Central memory CD8-positive, alpha-beta T cell (primary cell): ENCODE data around the gene TRERF1.

Source experiments
- ATAC-seq: fragments of 150-1000 bp; cut with Tn5 transposase; replicated peaks from 2 replicates; pipeline ENCODE4 v1.10.0; 2022; ENCODE audit warnings: mild to moderate bottlenecking, moderate FRiP score, moderate number of reproducible peaks; ENCODE audit not compliant: poor library complexity, severe bottlenecking; ENCODE audit errors: extremely low read depth
- DNase-seq, 2 donors: peaks; one replicate each; pipeline ENCODE4 v3.0.0; 2021; ENCODE audit warnings: low spot score in 2 of 2
- H3K27ac Mint-ChIP-seq: one replicate; pipeline ENCODE4 v1.8.0; 2022; ENCODE audit warnings: low read depth, mild to moderate bottlenecking, moderate library complexity, mixed read lengths
- H3K27me3 Mint-ChIP-seq: one replicate; pipeline ENCODE4 v1.8.0; 2022; ENCODE audit warnings: mixed read lengths
- H3K36me3 Mint-ChIP-seq: one replicate; pipeline ENCODE4 v1.8.0; 2022; ENCODE audit warnings: mild to moderate bottlenecking, moderate library complexity, mixed read lengths; ENCODE audit not compliant: insufficient read depth
- H3K4me1 Mint-ChIP-seq: one replicate; pipeline ENCODE4 v1.8.0; 2022; ENCODE audit warnings: mixed read lengths
- H3K4me3 Mint-ChIP-seq: one replicate; pipeline ENCODE4 v1.8.0; 2022; ENCODE audit warnings: mild to moderate bottlenecking, moderate library complexity, mixed read lengths
- H3K9me3 Mint-ChIP-seq: one replicate; pipeline ENCODE4 v1.8.0; 2022; ENCODE audit warnings: mixed read lengths

The TRERF1 gene

DNA sequence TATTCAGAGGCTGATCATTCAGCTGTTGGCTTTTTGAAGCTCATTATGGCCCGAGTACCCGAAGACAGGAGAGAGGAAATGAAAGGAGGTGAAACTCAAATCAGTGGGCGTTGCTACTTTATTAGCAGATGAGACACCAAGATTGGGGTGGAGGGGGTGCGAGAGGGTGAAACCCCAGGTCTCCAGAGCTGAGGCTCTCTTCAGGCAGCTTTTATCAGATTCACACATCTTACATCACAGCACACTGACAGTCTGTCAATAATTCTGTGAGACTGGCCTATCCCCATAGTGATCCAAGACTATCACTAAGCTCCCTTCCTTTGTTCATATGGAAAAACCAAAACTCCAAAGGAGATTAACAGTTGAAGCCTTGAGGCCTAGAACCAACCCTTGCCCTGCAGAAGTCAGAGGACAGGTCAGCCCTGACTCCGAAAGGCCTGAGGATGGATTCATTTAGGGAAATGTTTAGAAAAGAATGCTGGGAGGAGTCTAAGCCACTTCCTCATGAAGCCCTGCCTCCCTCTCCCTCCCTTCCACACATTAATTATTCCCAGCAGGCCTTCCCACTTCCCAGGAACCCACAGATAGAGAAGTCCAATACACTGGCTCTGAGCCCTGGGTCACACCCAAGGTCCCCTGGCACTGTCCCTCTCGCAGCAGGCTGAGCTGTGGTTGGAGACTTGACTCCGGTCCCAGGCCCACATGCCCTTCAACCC, 23.2 kb downstream of the TRERF1 start:
- H3K36me3 Mint-ChIP-seq: peaks cover 21% of the 10 kb centered on the region
- peak overlapping the region; percentile 75 for H3K4me3 Mint-ChIP-seq
- H3K9me3 Mint-ChIP-seq: no peaks in the 10 kb centered on the region
- DNase-seq (peak in 1 of 2 donors; percentile 66), ATAC-seq (peak; percentile 99)
- H3K27ac Mint-ChIP-seq: peak overlapping the region; percentile 99
- no peaks in the 10 kb centered on the region for H3K27me3 Mint-ChIP-seq
- H3K4me1 Mint-ChIP-seq: peaks cover 58% of the 10 kb centered on the region

DNA sequence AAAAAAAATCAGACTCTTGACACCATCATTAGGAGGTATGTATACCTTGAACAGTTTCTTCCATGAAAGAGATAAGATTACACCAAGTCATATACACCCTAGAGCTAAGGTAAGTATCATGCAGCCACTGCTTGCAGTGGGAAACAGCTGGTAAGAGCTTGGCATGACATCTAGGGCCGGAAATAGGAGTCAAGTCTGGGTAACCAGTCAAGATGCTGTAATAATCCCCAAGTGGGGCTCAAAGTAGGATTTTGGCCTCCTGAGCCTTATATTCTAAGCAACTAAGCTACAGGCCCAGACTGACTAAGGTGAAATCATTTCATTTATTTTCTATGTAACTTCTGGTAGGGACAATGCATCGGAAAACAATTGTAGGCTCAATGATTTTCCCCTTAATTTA, 23.9 kb downstream of the TRERF1 start:
- H3K27ac Mint-ChIP-seq: peak overlapping the region; percentile 99
- H3K4me1 Mint-ChIP-seq: peaks cover 64% of the 10 kb centered on the region
- DNase-seq (no peak), ATAC-seq (peak; percentile 7)
- H3K36me3 Mint-ChIP-seq: peaks cover 21% of the 10 kb centered on the region
- H3K27me3 Mint-ChIP-seq: no peaks in the 10 kb centered on the region
- no peaks in the 10 kb centered on the region for H3K9me3 Mint-ChIP-seq
- peak overlapping the region; percentile 75 for H3K4me3 Mint-ChIP-seq

- Mint-ChIP-seq H3K4me1 (peaks cover 69% of the 10 kb centered on the region), H3K9me3 (no peaks in the 10 kb centered on the region), H3K27me3 (no peaks in the 10 kb centered on the region), H3K4me3 (peak overlapping the region; percentile 21), H3K27ac (peak overlapping the region; percentile 36), H3K36me3 (peaks cover 12% of the 10 kb centered on the region)
- no peak for DNase-seq
- ATAC-seq: no peak
These were observed 25.5 kb downstream of the TRERF1 start for GRCh38 chr6:42426191-42426590.

DNA sequence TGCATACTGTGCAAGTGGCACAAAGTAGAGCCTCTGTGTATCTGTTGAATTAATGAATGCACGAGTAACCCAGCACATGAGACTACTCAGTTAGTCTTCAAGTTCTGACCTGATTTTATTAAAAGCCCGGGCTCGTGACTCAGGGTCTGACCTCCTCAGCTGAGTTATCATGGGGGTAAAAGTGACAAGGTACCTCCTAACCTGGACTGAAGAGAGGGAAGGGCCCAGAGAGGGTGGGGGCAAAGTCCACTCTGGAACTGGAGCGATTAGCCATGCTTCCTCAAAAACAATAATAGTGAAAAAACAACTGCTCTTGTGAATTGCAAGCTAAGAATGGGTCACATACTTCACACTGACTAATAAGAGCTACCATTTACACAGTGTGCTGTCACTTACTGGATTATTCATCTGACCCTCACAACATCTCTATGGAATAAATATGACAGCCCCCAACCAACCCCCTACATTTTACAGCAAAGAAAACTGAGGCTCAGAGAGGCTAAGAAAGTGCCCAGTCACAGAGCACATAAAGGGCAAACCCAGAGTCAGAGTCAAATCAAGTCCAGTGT, 26.7 kb downstream of the TRERF1 start:
- peaks cover 72% of the 10 kb centered on the region for H3K4me1 Mint-ChIP-seq
- DNase-seq (no peak), ATAC-seq (no peak)
- H3K27me3 Mint-ChIP-seq: no peaks in the 10 kb centered on the region
- H3K36me3 Mint-ChIP-seq: peaks cover 11% of the 10 kb centered on the region
- no peaks in the 10 kb centered on the region for H3K9me3 Mint-ChIP-seq
- H3K27ac Mint-ChIP-seq: no peak overlapping the region
- no peak overlapping the region for H3K4me3 Mint-ChIP-seq

DNA sequence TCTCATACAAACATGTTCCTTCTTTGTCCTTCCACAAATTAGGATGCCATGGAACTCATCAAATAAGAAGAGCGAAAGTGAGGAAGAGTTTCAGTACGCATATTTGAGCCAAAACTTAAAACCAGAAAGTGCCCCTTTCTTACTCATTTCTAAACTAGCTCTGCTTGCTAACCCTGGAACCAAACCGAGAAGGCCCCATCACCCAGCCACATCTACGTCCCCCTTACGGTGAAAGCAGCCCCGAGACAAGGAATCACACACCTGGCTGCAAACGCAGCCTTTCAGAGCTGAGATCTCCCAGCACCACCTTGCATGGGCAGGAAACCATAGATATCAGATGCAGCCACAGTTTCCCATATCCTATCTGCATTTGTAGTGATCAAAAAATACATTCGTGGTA, 28.5 kb downstream of the TRERF1 start:
- H3K4me1 Mint-ChIP-seq: peaks cover 72% of the 10 kb centered on the region
- no peaks in the 10 kb centered on the region for H3K9me3 Mint-ChIP-seq

GRCh38 chr6:42420741-42421140, 31.0 kb downstream of the TRERF1 start:
- Mint-ChIP-seq H3K27ac (no peak overlapping the region), H3K36me3 (peaks cover 7% of the 10 kb centered on the region)

More for the DNA sequence above, 28.5 kb downstream of the TRERF1 start:
- no peak for ATAC-seq
- H3K4me3 Mint-ChIP-seq: peak overlapping the region; percentile 69
- H3K36me3 Mint-ChIP-seq: peaks cover 11% of the 10 kb centered on the region
- peak overlapping the region; percentile 42 for H3K27ac Mint-ChIP-seq
- DNase-seq: no peak
- no peaks in the 10 kb centered on the region for H3K27me3 Mint-ChIP-seq

DNA sequence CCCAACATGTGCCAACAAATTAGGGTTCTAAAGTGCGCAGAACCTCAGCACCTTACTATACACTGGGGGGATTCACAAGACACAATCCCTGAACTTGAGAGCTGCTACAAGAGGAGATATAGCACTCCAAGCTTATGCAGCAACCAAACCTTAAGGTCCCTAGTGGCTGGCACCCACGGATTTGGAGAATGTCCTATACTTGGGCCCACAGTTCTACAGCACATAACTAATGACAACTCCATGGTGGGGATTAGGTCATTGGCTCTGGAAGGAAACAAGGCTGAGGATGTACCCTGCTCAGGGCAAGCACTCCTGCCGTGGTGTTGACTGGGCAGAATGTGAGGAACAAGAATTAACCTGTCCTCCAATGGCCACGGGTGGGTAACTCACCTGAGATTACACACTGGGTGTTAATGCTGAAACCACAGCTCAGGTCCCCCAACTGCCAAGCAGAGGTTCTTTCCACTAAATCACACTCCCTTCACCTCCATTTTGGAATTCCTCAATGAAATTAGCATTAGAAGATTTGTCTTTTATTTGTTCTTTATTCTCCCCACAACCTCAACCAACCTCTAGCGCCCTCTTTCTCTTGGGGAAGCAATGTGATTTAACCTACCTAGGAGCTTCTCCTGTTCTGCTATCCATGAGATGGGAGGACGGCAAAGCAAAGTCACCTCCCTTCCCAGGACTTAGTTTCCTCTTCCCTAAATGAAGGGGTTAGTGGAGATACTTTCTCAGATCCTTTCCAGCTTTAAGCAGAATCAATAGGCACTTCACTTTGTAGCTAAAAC, 32.0 kb downstream of the TRERF1 start:
- DNase-seq (no peak), ATAC-seq (no peak)
- Mint-ChIP-seq H3K9me3 (no peaks in the 10 kb centered on the region), H3K4me3 (no peak overlapping the region), H3K4me1 (peaks cover 87% of the 10 kb centered on the region), H3K27ac (no peak overlapping the region), H3K36me3 (peaks cover 7% of the 10 kb centered on the region), H3K27me3 (no peaks in the 10 kb centered on the region)

More at GRCh38 chr6:42420741-42421140, 31.0 kb downstream of the TRERF1 start:
- peaks cover 85% of the 10 kb centered on the region for H3K4me1 Mint-ChIP-seq
- H3K9me3 Mint-ChIP-seq: no peaks in the 10 kb centered on the region
- H3K27me3 Mint-ChIP-seq: no peaks in the 10 kb centered on the region
- ATAC-seq: no peak
- no peak for DNase-seq
- no peak overlapping the region for H3K4me3 Mint-ChIP-seq

GRCh38 chr6:42418724-42419123, 33.0 kb downstream of the TRERF1 start:
- Mint-ChIP-seq H3K36me3 (peaks cover 7% of the 10 kb centered on the region), H3K27ac (no peak overlapping the region), H3K27me3 (no peaks in the 10 kb centered on the region), H3K4me1 (peaks cover 90% of the 10 kb centered on the region), H3K9me3 (no peaks in the 10 kb centered on the region), H3K4me3 (peak overlapping the region; percentile 64)
- ATAC-seq (no peak), DNase-seq (no peak)

GRCh38 chr6:42417641-42418112, 34.0 kb downstream of the TRERF1 start:
- Mint-ChIP-seq H3K36me3 (peaks cover 7% of the 10 kb centered on the region), H3K4me3 (peak overlapping the region; percentile 64), H3K27me3 (no peaks in the 10 kb centered on the region), H3K27ac (peak overlapping the region; percentile 85), H3K9me3 (no peaks in the 10 kb centered on the region), H3K4me1 (peaks cover 88% of the 10 kb centered on the region)
- peak; percentile 92 for ATAC-seq
- peak; percentile 51 to 72 for DNase-seq

DNA sequence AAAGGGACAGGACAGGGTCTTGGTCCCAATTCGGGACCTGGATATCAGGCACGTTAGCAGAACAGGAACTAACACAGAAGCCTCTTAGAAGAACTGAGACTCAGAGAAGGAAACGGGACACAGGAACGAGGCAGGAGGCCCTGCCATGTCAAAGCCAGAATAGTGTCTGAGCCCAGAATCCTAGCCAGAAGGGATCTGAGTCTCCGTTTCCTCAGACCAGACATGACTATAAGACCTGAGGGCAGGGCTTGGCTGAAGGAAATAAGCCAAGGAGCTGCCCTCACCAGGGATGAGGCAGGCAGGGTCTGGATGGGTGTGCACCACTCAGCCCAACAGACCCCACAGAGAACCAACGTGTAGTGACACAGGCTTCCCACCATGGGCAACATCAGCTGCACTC, 40.3 kb downstream of the TRERF1 start:
- H3K4me3 Mint-ChIP-seq: no peak overlapping the region
- peaks cover 72% of the 10 kb centered on the region for H3K4me1 Mint-ChIP-seq
- ATAC-seq (no peak), DNase-seq (no peak)
- no peaks in the 10 kb centered on the region for H3K9me3 Mint-ChIP-seq
- H3K27ac Mint-ChIP-seq: no peak overlapping the region
- H3K27me3 Mint-ChIP-seq: no peaks in the 10 kb centered on the region
- H3K36me3 Mint-ChIP-seq: peaks cover 4% of the 10 kb centered on the region

DNA sequence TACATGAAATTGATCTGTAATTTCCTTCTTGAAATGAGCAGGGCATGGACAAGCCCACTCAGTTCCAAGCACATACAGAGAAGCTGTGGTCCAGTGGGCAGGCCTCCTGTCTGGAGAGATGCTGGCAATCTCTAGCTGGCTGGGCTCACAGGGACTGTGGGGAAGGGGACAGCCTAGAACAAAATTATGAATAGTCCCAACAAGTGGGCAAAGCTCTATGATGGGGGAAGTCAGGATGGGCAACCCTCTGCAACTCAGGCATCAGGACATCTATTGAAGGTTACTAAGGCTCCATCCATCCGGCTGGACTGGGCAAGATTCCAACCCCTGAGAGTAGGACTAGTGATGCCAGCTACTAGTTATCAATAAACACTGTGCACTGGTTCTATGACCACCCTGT, 40.9 kb downstream of the TRERF1 start:
- H3K27me3 Mint-ChIP-seq: no peaks in the 10 kb centered on the region
- peak overlapping the region; percentile 63 for H3K27ac Mint-ChIP-seq
- DNase-seq: no peak
- peaks cover 4% of the 10 kb centered on the region for H3K36me3 Mint-ChIP-seq
- H3K4me1 Mint-ChIP-seq: peaks cover 72% of the 10 kb centered on the region
- no peaks in the 10 kb centered on the region for H3K9me3 Mint-ChIP-seq
- ATAC-seq: no peak
- H3K4me3 Mint-ChIP-seq: no peak overlapping the region

- Mint-ChIP-seq H3K9me3 (no peaks in the 10 kb centered on the region), H3K27me3 (no peaks in the 10 kb centered on the region), H3K27ac (peak overlapping the region; percentile 8), H3K4me3 (no peak overlapping the region), H3K36me3 (peaks cover 4% of the 10 kb centered on the region), H3K4me1 (peaks cover 68% of the 10 kb centered on the region)
- ATAC-seq (no peak), DNase-seq (no peak)
These were observed 42.1 kb downstream of the TRERF1 start for GRCh38 chr6:42409581-42409980.
